Stimulated activated CD4-positive, alpha-beta T cell treated with anti-CD3 and anti-CD28 coated beads, Interleukin-4, amount 100 ng/mL, for 4 hours (primary cell): Measurements from ENCODE around the gene GTF2H2C.
"Not testable (repeated sequence)": the region's sequence is repeated elsewhere in the genome, so short reads cannot be mapped to it uniquely, and the experiment has no call there.

Experiments used
- DNase-seq, 2 experiments: peaks; one replicate each; pipeline ENCODE4 v3.0.0-alpha.2; 2020

The GTF2H2C gene

GRCh38 chr5:69568072-69568471, 8.1 kb downstream of the GTF2H2C start:
- DNase-seq, result not testable (repeated sequence)

GRCh38 chr5:69583356-69583755, 23.4 kb downstream of the GTF2H2C start:
- DNase-seq, result not testable (repeated sequence)

GRCh38 chr5:69596114-69596840, 36.3 kb downstream of the GTF2H2C start:
- not testable (repeated sequence) for DNase-seq

- DNase-seq, result not testable (repeated sequence)
Measured at GRCh38 chr5:69601947-69602346, 42.0 kb downstream of the GTF2H2C start.

- DNase-seq, result not testable (repeated sequence)
Measured at GRCh38 chr5:69606839-69607238, 46.8 kb downstream of the GTF2H2C start.

- not testable (repeated sequence) for DNase-seq
Measured at GRCh38 chr5:69607750-69608149, 47.8 kb downstream of the GTF2H2C start.

GRCh38 chr5:69608861-69609496, 49.0 kb downstream of the GTF2H2C start:
- DNase-seq, result not testable (repeated sequence)

- not testable (repeated sequence) for DNase-seq
Measured at GRCh38 chr5:69614843-69615242, 54.9 kb downstream of the GTF2H2C start.

- DNase-seq, result not testable (repeated sequence)
Measured at GRCh38 chr5:69631879-69632278, 71.9 kb downstream of the GTF2H2C start.
